DND-41 (cell line): ENCODE measurements around the gene GNAI2.
A peak's percentile ranks its signal among the peaks of the same experiment; 100 is the strongest.

Experiments used
- ATAC-seq: fragments of 200-7000 bp; cut with Tn5 transposase; 3 replicates; pipeline ENCODE4 v1.9.1; 2021; ENCODE audit warnings: low read depth; ENCODE audit not compliant: insufficient read depth
- DNase-seq: peaks from one replicate; pipeline ENCODE4 v3.0.0-alpha.2; 2020
- H2AFZ ChIP-seq: 2 replicates; pipeline ENCODE4 v1.6.0; 2012; ENCODE audit warnings: low read depth, low read length
- H3K27ac ChIP-seq: 2 replicates; pipeline ENCODE4 v1.5.1; 2012; ENCODE audit warnings: low read length, inconsistent platforms
- H3K27me3 ChIP-seq: fragments of 200-600 bp; sonication (generic); 2 replicates; pipeline ENCODE4 v1.6.0; 2012; ENCODE audit warnings: low read length, mild to moderate bottlenecking, inconsistent platforms; ENCODE audit not compliant: insufficient read depth, poor library complexity
- H3K36me3 ChIP-seq: 2 replicates; pipeline ENCODE4 v1.5.1; 2012; ENCODE audit warnings: low read length, inconsistent platforms; ENCODE audit not compliant: insufficient read depth
- H3K4me1 ChIP-seq: 2 replicates; pipeline ENCODE4 v1.5.1; 2012; ENCODE audit warnings: mild to moderate bottlenecking, low read length; ENCODE audit not compliant: insufficient read depth
- H3K4me2 ChIP-seq: 2 replicates; pipeline ENCODE4 v1.6.0; 2012; ENCODE audit warnings: mild to moderate bottlenecking, moderate library complexity, low read length, inconsistent platforms; ENCODE audit not compliant: insufficient read depth
- H3K4me3 ChIP-seq, 2 experiments: fragments of 200-600 bp in 1 of 2; shearing (Covaris generic) in 1 of 2; 2 replicates each; pipeline ENCODE4 v1.5.1; 2012 to 2016; ENCODE audit warnings: inconsistent platforms in 2 of 2, low read length in 2 of 2, mild to moderate bottlenecking in 2 of 2, low read depth in 1 of 2, moderate library complexity in 1 of 2
- H3K79me2 ChIP-seq: 2 replicates; pipeline ENCODE4 v1.6.0; 2012; ENCODE audit warnings: low read length, inconsistent platforms; ENCODE audit not compliant: insufficient read depth
- H3K9ac ChIP-seq: 2 replicates; pipeline ENCODE4 v1.6.0; 2012; ENCODE audit warnings: low read depth, mild to moderate bottlenecking, inconsistent platforms, low read length, moderate library complexity
- H3K9me3 ChIP-seq: 2 replicates; pipeline ENCODE4 v1.5.1; 2012; ENCODE audit warnings: low read length, moderate library complexity, mild to moderate bottlenecking, inconsistent platforms; ENCODE audit not compliant: insufficient read depth, severe bottlenecking
- H4K20me1 ChIP-seq: 2 replicates; pipeline ENCODE4 v1.6.0; 2012; ENCODE audit warnings: low read length; ENCODE audit not compliant: insufficient read depth
- CTCF ChIP-seq: IDR thresholded peaks from 2 replicates; pipeline ENCODE4 v1.5.1; 2012; ENCODE audit warnings: borderline replicate concordance, low read length, moderate library complexity, mild to moderate bottlenecking; ENCODE audit not compliant: poor library complexity, severe bottlenecking; ENCODE audit errors: extremely low read depth
- EZH2 ChIP-seq: IDR thresholded peaks from 3 replicates; pipeline ENCODE4 v1.6.1; 2012; ENCODE audit warnings: borderline replicate concordance, low read depth, mild to moderate bottlenecking, moderate library complexity, low read length, inconsistent platforms; ENCODE audit not compliant: severe bottlenecking

The GNAI2 gene

GRCh38 chr3:50259432-50260026 lies 23.5 kb downstream of the GNAI2 start:
- Histone ChIP-seq H3K27ac (0 out of 2 replicates have a peak overlapping the region, but pooled peaks have one; percentile 31), H3K4me1 (peaks cover 18% of the 10 kb centered on the region), H3K36me3 (peaks cover 35% of the 10 kb centered on the region), H4K20me1 (peaks cover 21% of the 10 kb centered on the region), H3K4me2 (peak overlapping the region; percentile 81), H3K9ac (peak overlapping the region; percentile 61), H3K4me3 (peak overlapping the region in 1 of 2 experiments; percentile 60; a peak in 2 of 4 replicates), H3K27me3 (no peaks in the 10 kb centered on the region), H2AFZ (peak overlapping the region; percentile 52; the same call in 1 of the 2 replicates), H3K79me2 (0 out of 2 replicates have a peak, but pooled peaks cover under 1% of the 10 kb centered on the region), H3K9me3 (no peaks in the 10 kb centered on the region)
- DNase-seq, result no peak
- TF ChIP-seq CTCF (no peak), EZH2 (no peak)
- peak; percentile 41 for ATAC-seq

GRCh38 chr3:50260027-50260941 lies 24.3 kb downstream of the GNAI2 start:
- peak; percentile 83 for DNase-seq
- peak overlapping the region; percentile 65 for H2AFZ ChIP-seq
- peak overlapping the region; percentile 61 for H3K9ac ChIP-seq
- H4K20me1 ChIP-seq, result peaks cover 14% of the 10 kb centered on the region
- no peak for TF ChIP-seq EZH2
- peak; percentile 95 for TF ChIP-seq CTCF
- peak overlapping the region; percentile 19 to 60; a peak in 3 of 4 replicates for H3K4me3 ChIP-seq
- peak overlapping the region; percentile 52 for H3K27ac ChIP-seq
- peak; percentile 91 for ATAC-seq
- no peaks in the 10 kb centered on the region for H3K79me2 ChIP-seq
- H3K9me3 ChIP-seq, result no peaks in the 10 kb centered on the region
- peaks cover 27% of the 10 kb centered on the region for H3K36me3 ChIP-seq
- no peaks in the 10 kb centered on the region for H3K27me3 ChIP-seq
- H3K4me2 ChIP-seq, result peak overlapping the region; percentile 81
- H3K4me1 ChIP-seq, result peaks cover 18% of the 10 kb centered on the region

DNA sequence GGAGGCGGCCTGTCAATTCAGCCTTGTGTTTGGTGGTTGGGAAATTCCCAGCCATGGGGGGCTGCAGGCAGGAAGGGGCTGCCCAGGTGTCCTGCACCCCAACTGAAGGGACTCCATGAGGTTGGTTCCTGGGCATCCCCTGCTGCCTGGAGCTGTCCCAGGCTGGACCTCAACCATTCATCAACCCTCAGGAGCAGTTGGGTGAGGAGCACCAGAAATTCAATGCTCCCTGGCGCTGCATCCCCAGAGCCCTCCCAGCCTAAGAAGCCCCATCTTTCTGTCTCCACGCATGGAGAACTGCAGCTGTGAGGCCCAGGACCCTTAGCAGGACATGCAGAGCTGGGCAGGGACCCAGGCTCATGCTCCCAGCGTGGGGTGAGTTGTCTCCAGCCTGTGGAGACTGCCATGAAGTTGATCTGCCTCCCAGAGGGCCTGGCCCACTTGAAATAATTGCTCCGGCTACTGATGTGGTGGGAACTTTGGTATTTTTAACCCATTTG lies 25.0 kb downstream of the GNAI2 start:
- peaks cover 18% of the 10 kb centered on the region for H3K4me1 ChIP-seq
- H3K36me3 ChIP-seq, result peaks cover 24% of the 10 kb centered on the region
- ATAC-seq (no peak), DNase-seq (no peak)
- no peaks in the 10 kb centered on the region for H3K9me3 ChIP-seq
- H3K4me2 ChIP-seq, result peak overlapping the region; percentile 81
- TF ChIP-seq EZH2, result no peak
- TF ChIP-seq CTCF, result no peak
- H2AFZ ChIP-seq, result peak overlapping the region; percentile 65; the same call in 1 of the 2 replicates
- H3K79me2 ChIP-seq, result no peaks in the 10 kb centered on the region
- peak overlapping the region; percentile 61 for H3K9ac ChIP-seq
- peaks cover 12% of the 10 kb centered on the region; the same call in 1 of the 2 replicates for H4K20me1 ChIP-seq
- peak overlapping the region in 1 of 2 experiments; percentile 60; a peak in 3 of 4 replicates for H3K4me3 ChIP-seq
- H3K27ac ChIP-seq, result peak overlapping the region; percentile 52; the same call in 1 of the 2 replicates
- no peaks in the 10 kb centered on the region for H3K27me3 ChIP-seq
